ENCODE measurements around the gene LAMC2.

GRCh38 chr1:183272390-183272848 lies 86.4 kb downstream of the LAMC2 start:
- TF ChIP-seq CTCF (conservative IDR thresholded peaks at IDR 0.05) (no peak), ZFX (IDR thresholded peaks at IDR 0.05) (no peak)
